HCT116 (cell line): ENCODE data around the gene FBXL16. TPM values are rescaled to one million over a fixed set of nuclear protein-coding genes. Genes with fewer than 3 reads are reported as not detected.
A peak's percentile ranks its signal among the peaks of the same experiment; 100 is the strongest.
"Not testable (repeated sequence)": the region's sequence is repeated elsewhere in the genome, so short reads cannot be mapped to it uniquely, and the experiment has no call there.

Experiments
- ATAC-seq: fragments of 200-7000 bp; cut with Tn5 transposase; 2 replicates; pipeline ENCODE4 v1.9.1; 2020; ENCODE audit warnings: mild to moderate bottlenecking, moderate library complexity
- BruUV-seq: library from RNA; stranded (reverse); fragments of 400-500 nt; replicated peaks from 2 replicates; lab custom pipeline; 2021; lab: Mats Ljungman, UMichigan
- CTCF ChIA-PET: fragments of 300-600 bp; sonication (Branson Sonifier 250); formaldehyde crosslinking; loops from one replicate; lab custom pipeline; 2021; ENCODE audit warnings: antibody characterized with exemption; lab: Charles Lee
- POLR2A ChIA-PET: fragments of 300-600, 350-600 bp; sonication (Branson Sonifier 250); formaldehyde crosslinking; loops from one replicate; lab custom pipeline; 2021; ENCODE audit warnings: antibody characterized with exemption; lab: Charles Lee
- RAD21 ChIA-PET, 2 experiments: fragments of 300-600 bp; sonication (Branson Sonifier 250); formaldehyde crosslinking; loops; one replicate each; lab custom pipeline; 2023; ENCODE audit warnings: low total read pairs in 2 of 2; ENCODE audit not compliant: uncharacterized antibody in 2 of 2, unreplicated experiment in 2 of 2, low non-redundant PET in 1 of 2; lab: Charles Lee
- DNase-seq: peaks from one replicate; pipeline ENCODE4 v3.0.0-alpha.2; 2010; ENCODE audit warnings: low read depth, low spot score
- H2AFZ ChIP-seq: fragments of 200-600 bp; shearing (Covaris generic), sonication (generic); 2 replicates; pipeline ENCODE4 v1.6.1; 2017; ENCODE audit warnings: low read depth, mixed run types, mixed read lengths, antibody characterized with exemption, low read length; ENCODE audit not compliant: poor library complexity, severe bottlenecking
- H3K27ac ChIP-seq: 2 replicates; pipeline ENCODE4 v1.5.1; 2012; ENCODE audit warnings: low read depth, low read length
- H3K27me3 ChIP-seq: fragments of 200-600 bp; sonication (generic); 2 replicates; pipeline ENCODE4 v1.6.1; 2016; ENCODE audit warnings: mixed run types, low read length, mixed read lengths; ENCODE audit not compliant: insufficient read depth
- H3K36me3 ChIP-seq, 2 experiments: fragments of 200-500 bp in 1 of 2; fragments of 200-600 bp in 1 of 2; sonication (Bioruptor generic) in 1 of 2; sonication (generic) in 1 of 2; 2 replicates each; pipeline versions ENCODE4 v1.5.1 to v1.6.1; 2014 to 2016; ENCODE audit warnings: low read length in 2 of 2, inconsistent platforms in 1 of 2, mixed read lengths in 1 of 2, mixed run types in 1 of 2; ENCODE audit not compliant: insufficient read depth in 2 of 2, control insufficient read depth in 1 of 2
- H3K4me1 ChIP-seq, 2 experiments: fragments of 200-600 bp in 1 of 2; sonication (generic) in 1 of 2; 2 replicates each; pipeline versions ENCODE4 v1.5.1 to v1.6.1; 2012 to 2017; ENCODE audit warnings: low read length in 2 of 2, inconsistent platforms in 1 of 2, mild to moderate bottlenecking in 1 of 2, mixed read lengths in 1 of 2, mixed run types in 1 of 2, moderate library complexity in 1 of 2; ENCODE audit not compliant: insufficient read depth in 2 of 2, control insufficient read depth in 1 of 2
- H3K4me2 ChIP-seq: fragments of 200-600 bp; sonication (generic); 2 replicates; pipeline ENCODE4 v1.6.1; 2017; ENCODE audit warnings: mixed run types, low read length, mixed read lengths
- H3K4me3 ChIP-seq, 2 experiments: fragments of 200-600 bp in 1 of 2; sonication (generic) in 1 of 2; replicated peaks in 1 of 2; 2 replicates each; pipeline ENCODE4 v1.5.1; 2011 to 2016; ENCODE audit warnings: low read length in 2 of 2, control low read depth in 1 of 2, low read depth in 1 of 2, mild to moderate bottlenecking in 1 of 2, mixed read lengths in 1 of 2, mixed run types in 1 of 2
- H3K79me2 ChIP-seq: fragments of 200-600 bp; sonication (generic); 2 replicates; pipeline ENCODE4 v1.6.1; 2017; ENCODE audit warnings: mild to moderate bottlenecking, mixed run types, low read length, moderate library complexity, mixed read lengths; ENCODE audit not compliant: insufficient read depth
- H3K9ac ChIP-seq: fragments of 200-600 bp; sonication (generic); 2 replicates; pipeline ENCODE4 v1.6.1; 2016; ENCODE audit warnings: low read length, mixed read lengths
- H3K9me2 ChIP-seq: fragments of 200-600 bp; sonication (generic), shearing (Covaris generic); 2 replicates; pipeline ENCODE4 v1.6.1; 2017; ENCODE audit warnings: mixed run types, mild to moderate bottlenecking, moderate library complexity; ENCODE audit not compliant: insufficient read depth
- H3K9me3 ChIP-seq, 2 experiments: fragments of 200-500 bp in 1 of 2; fragments of 200-600 bp in 1 of 2; sonication (Bioruptor generic) in 1 of 2; sonication (generic) in 1 of 2; 2 replicates each; pipeline ENCODE4 v1.6.1; 2014 to 2017; ENCODE audit warnings: low read length in 2 of 2, mixed read lengths in 2 of 2, inconsistent platforms in 1 of 2, low read depth in 1 of 2, mild to moderate bottlenecking in 1 of 2, mixed run types in 1 of 2, moderate library complexity in 1 of 2; ENCODE audit not compliant: control insufficient read depth in 1 of 2, insufficient read depth in 1 of 2
- H4K20me1 ChIP-seq: fragments of 200-600 bp; sonication (generic), shearing (Covaris generic); 2 replicates; pipeline ENCODE4 v1.6.1; 2017; ENCODE audit warnings: mixed run types, mild to moderate bottlenecking, moderate library complexity; ENCODE audit not compliant: insufficient read depth
- CTCF ChIP-seq, 3 experiments: fragments of 200-600 bp in 1 of 3; sonication (generic) in 1 of 3; IDR thresholded peaks in 2 of 3; conservative IDR thresholded peaks in 1 of 3; 2 replicates each; pipeline ENCODE4 v1.5.1; 2012 to 2017; ENCODE audit warnings: low read depth in 2 of 3, low read length in 2 of 3, antibody characterized with exemption in 1 of 3, borderline replicate concordance in 1 of 3, control low read depth in 1 of 3, mild to moderate bottlenecking in 1 of 3, mixed read lengths in 1 of 3, mixed run types in 1 of 3, moderate library complexity in 1 of 3; ENCODE audit not compliant: insufficient read depth in 1 of 3
- MAX ChIP-seq: IDR thresholded peaks from 2 replicates; pipeline ENCODE4 v1.6.1; 2012
- intact Hi-C: fragments of 100-400 bp; cut with micrococcal nuclease; formaldehyde crosslinking; loops from 2 replicates; pipeline ENCODE4 v1.10.0; 2022
- total RNA-seq: library from RNA; stranded (reverse); gene quantifications from one replicate; pipeline ENCODE4 v1.2.1, GENCODE V29; 2021; ENCODE audit not compliant: unreplicated experiment

Gene FBXL16
- total RNA-seq, 1 experiment from 2014 or later: 49.7 TPM

- ATAC-seq: no peak
- H3K4me3 ChIP-seq: no peak overlapping the region
- peak in 2 of 3 experiments; percentile 43 to 55; a peak in 4 of 6 replicates for TF ChIP-seq CTCF (IDR thresholded peaks at IDR 0.05 in 2 of 3, conservative IDR thresholded peaks at IDR 0.05 in 1 of 3; ENCODE audit: borderline replicate concordance in 1 of 3, insufficient read depth in 1 of 3, low read depth in 2 of 3, low read length in 2 of 3)
- no peak for TF ChIP-seq MAX
- TF ChIP-seq, all 23 proteins: peak for 1
- H3K9me2 ChIP-seq: no peaks in the 10 kb centered on the region
- H3K4me2 ChIP-seq: no peak overlapping the region
- H3K36me3 ChIP-seq: no peaks in the 10 kb centered on the region
- no peaks in the 10 kb centered on the region for H3K27me3 ChIP-seq
- CTCF ChIA-PET: interaction anchor here (0.6 to 2.7 kb wide), 3 partner anchors 17 to 359 kb away, joined by 3 to 11 read pairs (median 3); partner anchors contain the start of gene MSLN
- H3K4me1 ChIP-seq: peaks cover 8 to 28% of the 10 kb centered on the region in 2 experiments
- RAD21 ChIA-PET: interaction anchor here in 1 of 2 experiments (1.3 kb wide), 1 partner anchor 17 kb away, joined by 3 read pairs; no protein-coding TSS in a partner anchor
- H3K79me2 ChIP-seq: peaks cover 12% of the 10 kb centered on the region; the same call in 1 of the 2 replicates
- POLR2A ChIA-PET: interaction anchor here (1.5 kb wide), 1 partner anchor 17 kb away, joined by 3 read pairs; the partner anchor contains the start of gene MSLN
- intact Hi-C loops: loop anchor here (2.0 kb wide), 1 partner anchor 41 kb away; no protein-coding TSS in a partner anchor
- no TSS peak for BruUV-seq
- H4K20me1 ChIP-seq: no peaks in the 10 kb centered on the region
- no peak overlapping the region for H3K27ac ChIP-seq
- H3K9ac ChIP-seq: no peak overlapping the region
- H2AFZ ChIP-seq: no peak overlapping the region
- no peaks in the 10 kb centered on the region for H3K9me3 ChIP-seq
- no peak for DNase-seq
These were observed 38.3 kb upstream of the FBXL16 start for GRCh38 chr16:743794-744500.

- H4K20me1 ChIP-seq, H3K9ac ChIP-seq, H3K4me3 ChIP-seq, H2AFZ ChIP-seq, DNase-seq, H3K9me3 ChIP-seq, BruUV-seq, intact Hi-C loops, H3K27me3 ChIP-seq, H3K36me3 ChIP-seq, ATAC-seq, H3K27ac ChIP-seq, H3K9me2 ChIP-seq, H3K4me2 ChIP-seq: not testable (repeated sequence)
- H3K79me2 ChIP-seq: peaks cover 12% of the 10 kb centered on the region; the same call in 1 of the 2 replicates
- ChIA-PET CTCF (interaction anchor here (0.6 to 2.2 kb wide), 3 partner anchors 31 to 360 kb away, joined by 3 to 5 read pairs (median 3); no protein-coding TSS in a partner anchor), POLR2A (interaction anchor here (1.5 kb wide), 1 partner anchor 18 kb away, joined by 3 read pairs; the partner anchor contains the start of gene MSLN), RAD21 (interaction anchor here in 1 of 2 experiments (1.3 kb wide), 1 partner anchor 18 kb away, joined by 3 read pairs; no protein-coding TSS in a partner anchor)
- H3K4me1 ChIP-seq: peaks cover 8 to 28% of the 10 kb centered on the region in 2 experiments
These were observed 37.3 kb upstream of the FBXL16 start for GRCh38 chr16:742894-743293.
